ENCODE measurements around the gene CSTB. TPM values are rescaled to one million over a fixed set of nuclear protein-coding genes. Genes with fewer than 3 reads are reported as not detected.

CSTB gene
- total and polyA plus RNA-seq, 2 donors (not counting 3 experiments of a cell fraction or from before 2014, with no cell fraction given), result 65.8 to 83.7 TPM

DNA sequence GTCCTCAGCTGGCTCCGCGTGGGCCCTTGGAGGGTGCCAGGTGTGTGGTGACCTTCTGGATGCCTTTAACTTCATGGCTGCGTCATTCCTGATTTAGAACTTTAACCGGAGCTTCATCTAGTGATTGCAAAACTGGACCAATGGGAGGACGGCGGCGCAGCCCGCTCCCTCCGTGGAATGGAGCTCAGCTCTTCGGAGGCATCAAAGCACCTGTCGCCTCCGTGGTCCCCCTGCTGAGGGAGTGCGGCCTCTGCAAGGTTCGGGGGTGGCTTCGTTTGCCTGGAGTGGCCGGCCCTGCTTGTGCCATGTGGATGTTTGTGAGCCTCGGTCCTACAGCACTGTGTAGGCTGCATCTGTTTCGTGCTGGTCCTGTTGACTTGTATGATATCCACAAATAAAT, 14.2 kb downstream of the CSTB start:
- Histone ChIP-seq H3K9ac (replicated peaks; ENCODE audit: extremely low read depth, insufficient read depth, low read length) (no peak overlapping the region), H3K4me1 (ENCODE audit: control insufficient read depth, extremely low read depth, insufficient read depth, low read length) (no peaks in the 10 kb centered on the region), H3K4me2 (ENCODE audit: insufficient read depth, low read length) (no peak overlapping the region), H3K27me3 (ENCODE audit: control insufficient read depth in 2 of 2, insufficient read depth in 2 of 2, low read length in 2 of 2) (no peaks in the 10 kb centered on the region), H3K9me3 (replicated peaks; ENCODE audit: control insufficient read depth, insufficient read depth, low read length) (no peaks in the 10 kb centered on the region), H2AFZ (ENCODE audit: low read depth, low read length) (no peak overlapping the region), H4K20me1 (replicated peaks; ENCODE audit: control insufficient read depth, extremely low read depth, insufficient read depth, low read length) (no peaks in the 10 kb centered on the region), H3K9me1 (replicated peaks; ENCODE audit: control insufficient read depth, extremely low read depth, insufficient read depth, low read length) (no peaks in the 10 kb centered on the region), H3K36me3 (ENCODE audit: control insufficient read depth in 2 of 2, extremely low read depth in 1 of 2, insufficient read depth in 2 of 2, low read length in 2 of 2) (peaks cover 0 to under 1% of the 10 kb centered on the region in 2 experiments), H3K79me2 (ENCODE audit: control insufficient read depth, insufficient read depth, low read length) (no peaks in the 10 kb centered on the region), H3K27ac (ENCODE audit: insufficient read depth, low read depth, low read length) (no peak overlapping the region), H3K4me3 (replicated peaks in 1 of 3; ENCODE audit: insufficient read depth in 1 of 3, low read depth in 1 of 3, low read length in 3 of 3) (no peak overlapping the region)
- ChIA-PET POLR2A (no interaction called here), CTCF (no interaction called here)
- intact Hi-C loops (cut with micrococcal nuclease), result no loop called here
- FAIRE-seq (no peak), DNase-seq (ENCODE audit: low read depth, low spot score) (no peak)
- no TSS peak for BruUV-seq (replicated peaks)
- TF ChIP-seq FOS (IDR thresholded peaks at IDR 0.05; ENCODE audit: borderline replicate concordance, insufficient read depth, low read length) (no peak), MYC (IDR thresholded peaks at IDR 0.05; ENCODE audit: low read depth, low read length) (no peak), GATA2 (IDR thresholded peaks at IDR 0.05; ENCODE audit: insufficient read depth, insufficient read length, low read depth, low read length) (no peak), EZH2 (IDR thresholded peaks at IDR 0.05; ENCODE audit: borderline replicate concordance, low read depth, low read length, severe bottlenecking) (no peak), POLR2A (IDR thresholded peaks at IDR 0.05; ENCODE audit: low read depth, low read length) (no peak), POLR2AphosphoS5 (IDR thresholded peaks at IDR 0.05; ENCODE audit: insufficient read depth, low read depth, low read length) (no peak), CTCF (IDR thresholded peaks at IDR 0.05; ENCODE audit: extremely low read depth in 1 of 2, insufficient read depth in 1 of 2, low read depth in 1 of 2, low read length in 2 of 2) (no peak), MAX (IDR thresholded peaks at IDR 0.05; ENCODE audit: insufficient read depth, insufficient read length) (no peak), JUN (IDR thresholded peaks at IDR 0.05; ENCODE audit: borderline replicate concordance, insufficient read depth, insufficient read length, low read depth) (no peak)
- dilution Hi-C loops (cut with MboI; ENCODE audit: extremely low pct_ligation_motif_present, low sequenced_read_pairs), result no loop called here
